IMR-90 (cell line): ENCODE measurements around the gene FAM168B. TPM values are rescaled to one million over a fixed set of nuclear protein-coding genes. Genes with fewer than 3 reads are reported as not detected.

Experiments
- ATAC-seq: fragments of 200-7000 bp; cut with Tn5 transposase; 2 replicates; pipeline ENCODE4 v1.9.1; 2020; ENCODE audit warnings: low read depth, mild to moderate bottlenecking, moderate library complexity
- BruUV-seq: library from RNA; stranded (reverse); fragments of 400-500 nt; replicated peaks from 2 replicates; lab custom pipeline; 2021; lab: Mats Ljungman, UMichigan
- CTCF ChIA-PET: fragments of 300-600 bp; formaldehyde crosslinking; extraction: SDS; loops from one replicate; lab custom pipeline; 2021; ENCODE audit warnings: antibody characterized with exemption; lab: Yijun Ruan, JAX
- POLR2A ChIA-PET: fragments of 300-600 bp; sonication (Branson Sonifier 250); formaldehyde crosslinking; loops from one replicate; lab custom pipeline; 2022; ENCODE audit warnings: antibody characterized with exemption; ENCODE audit not compliant: unreplicated experiment; lab: Charles Lee
- DNase-seq: peaks from one replicate; pipeline ENCODE4 v3.0.0; 2013
- H2AFZ ChIP-seq: replicated peaks from 2 replicates; pipeline ENCODE3; 2013; ENCODE audit warnings: low read length, mild to moderate bottlenecking; ENCODE audit not compliant: poor library complexity
- H2AK5ac ChIP-seq: 2 replicates; pipeline ENCODE4 v1.6.1; 2013; ENCODE audit warnings: low read depth, low read length, inconsistent platforms
- H2AK9ac ChIP-seq: replicated peaks from 2 replicates; pipeline ENCODE3; 2013; ENCODE audit warnings: mild to moderate bottlenecking, low read depth, low read length, moderate library complexity; ENCODE audit not compliant: poor library complexity
- H2BK120ac ChIP-seq: 2 replicates; pipeline ENCODE4 v1.6.1; 2013; ENCODE audit warnings: low read depth, low read length, inconsistent platforms
- H2BK15ac ChIP-seq: 3 replicates; pipeline ENCODE4 v1.6.1; 2013; ENCODE audit warnings: low read depth, low read length, inconsistent platforms
- H2BK20ac ChIP-seq: 2 replicates; pipeline ENCODE4 v1.6.1; 2013; ENCODE audit warnings: low read depth, mild to moderate bottlenecking, inconsistent platforms, low read length, moderate library complexity
- H2BK5ac ChIP-seq: 2 replicates; pipeline ENCODE4 v1.6.1; 2013; ENCODE audit warnings: mild to moderate bottlenecking, low read depth, low read length, inconsistent platforms; ENCODE audit not compliant: poor library complexity, severe bottlenecking
- H3K14ac ChIP-seq: replicated peaks from 2 replicates; pipeline ENCODE4 v1.6.1; 2013; ENCODE audit warnings: low read depth, low read length, inconsistent platforms
- H3K18ac ChIP-seq: 2 replicates; pipeline ENCODE4 v1.6.1; 2013; ENCODE audit warnings: low read depth, low read length, control low read depth
- H3K23ac ChIP-seq: 2 replicates; pipeline ENCODE4 v1.6.1; 2013; ENCODE audit warnings: low read depth, low read length, inconsistent platforms
- H3K27ac ChIP-seq: 2 replicates; pipeline ENCODE4 v1.5.1; 2013; ENCODE audit warnings: mild to moderate bottlenecking, control low read depth, low read length; ENCODE audit not compliant: insufficient read depth
- H3K27me3 ChIP-seq: 2 replicates; pipeline ENCODE4 v1.6.1; 2013; ENCODE audit warnings: low read length; ENCODE audit not compliant: control insufficient read depth, insufficient read depth
- H3K36me3 ChIP-seq: 2 replicates; pipeline ENCODE4 v1.6.1; 2013; ENCODE audit warnings: low read length, mixed read lengths; ENCODE audit not compliant: control insufficient read depth, insufficient read depth
- H3K4ac ChIP-seq: 2 replicates; pipeline ENCODE4 v1.6.1; 2013; ENCODE audit warnings: low read depth, low read length, inconsistent platforms
- H3K4me1 ChIP-seq: 2 replicates; pipeline ENCODE4 v1.6.1; 2013; ENCODE audit warnings: low read length, mixed read lengths; ENCODE audit not compliant: control insufficient read depth, insufficient read depth
- H3K4me2 ChIP-seq: 2 replicates; pipeline ENCODE4 v1.6.1; 2013; ENCODE audit warnings: low read depth, mild to moderate bottlenecking, control low read depth, low read length, moderate library complexity
- H3K4me3 ChIP-seq: 2 replicates; pipeline ENCODE4 v1.5.1; 2013; ENCODE audit warnings: low read depth, mild to moderate bottlenecking, control low read depth, low read length, moderate library complexity; ENCODE audit not compliant: insufficient read depth
- H3K56ac ChIP-seq: 2 replicates; pipeline ENCODE4 v1.6.1; 2013; ENCODE audit warnings: low read length, inconsistent platforms; ENCODE audit not compliant: insufficient read depth; ENCODE audit errors: extremely low read depth
- H3K79me1 ChIP-seq, 2 experiments: 2 replicates each; pipeline ENCODE4 v1.6.1; 2013; ENCODE audit warnings: low read length in 2 of 2, inconsistent platforms in 1 of 2, low read depth in 1 of 2
- H3K9ac ChIP-seq: 2 replicates; pipeline ENCODE4 v1.6.1; 2013; ENCODE audit warnings: low read depth, low read length, control low read depth
- H3K9me1 ChIP-seq: 2 replicates; pipeline ENCODE4 v1.6.1; 2013; ENCODE audit warnings: low read length, inconsistent platforms; ENCODE audit not compliant: insufficient read depth
- H3K9me3 ChIP-seq: 2 replicates; pipeline ENCODE4 v1.6.1; 2013; ENCODE audit warnings: low read length; ENCODE audit not compliant: control insufficient read depth, insufficient read depth
- H4K20me1 ChIP-seq: 2 replicates; pipeline ENCODE4 v1.6.1; 2013; ENCODE audit warnings: low read length, inconsistent platforms; ENCODE audit not compliant: insufficient read depth
- H4K5ac ChIP-seq: 2 replicates; pipeline ENCODE4 v1.6.1; 2013; ENCODE audit warnings: mild to moderate bottlenecking, low read depth, low read length, control low read depth
- H4K8ac ChIP-seq, 2 experiments: 2 replicates each; pipeline ENCODE4 v1.6.1; 2013; ENCODE audit warnings: low read depth in 2 of 2, low read length in 2 of 2, control low read depth in 1 of 2, inconsistent platforms in 1 of 2
- H4K91ac ChIP-seq: 2 replicates; pipeline ENCODE4 v1.6.1; 2013; ENCODE audit warnings: low read depth, low read length, inconsistent platforms; ENCODE audit not compliant: insufficient read depth
- BHLHE40 ChIP-seq: fragments of 150-350 bp; IDR thresholded peaks from 2 replicates; pipeline ENCODE4 v1.6.1; 2016; ENCODE audit warnings: mild to moderate bottlenecking, low read depth, low read length
- CEBPB ChIP-seq: IDR thresholded peaks from 2 replicates; pipeline ENCODE4 v1.6.1; 2012; ENCODE audit warnings: low read depth, low read length, improper control_type of control experiment
- CHD1 ChIP-seq: IDR thresholded peaks from 2 replicates; pipeline ENCODE4 v1.6.1; 2012; ENCODE audit warnings: low read depth, low read length, improper control_type of control experiment
- MAFK ChIP-seq: IDR thresholded peaks from 2 replicates; pipeline ENCODE4 v1.6.1; 2012; ENCODE audit warnings: low read depth, low read length, improper control_type of control experiment
- MAZ ChIP-seq: IDR thresholded peaks from 2 replicates; pipeline ENCODE4 v1.6.1; 2012; ENCODE audit warnings: low read depth, mild to moderate bottlenecking, low read length, improper control_type of control experiment, moderate library complexity, borderline replicate concordance
- MXI1 ChIP-seq: IDR thresholded peaks from 2 replicates; pipeline ENCODE4 v1.6.1; 2012; ENCODE audit warnings: low read depth, mild to moderate bottlenecking, low read length, moderate library complexity, borderline replicate concordance
- NFE2L2 ChIP-seq: fragments of 150-350 bp; IDR thresholded peaks from 2 replicates; pipeline ENCODE4 v1.6.1; 2016; ENCODE audit warnings: low read depth, mild to moderate bottlenecking, low read length
- POLR2A ChIP-seq: IDR thresholded peaks from 2 replicates; pipeline ENCODE4 v1.6.1; 2012; ENCODE audit warnings: mild to moderate bottlenecking, low read depth, low read length
- RAD21 ChIP-seq: IDR thresholded peaks from 2 replicates; pipeline ENCODE4 v1.6.1; 2012; ENCODE audit warnings: low read length, improper control_type of control experiment
- SMC3 ChIP-seq: fragments of 150-350 bp; IDR thresholded peaks from 2 replicates; pipeline ENCODE4 v1.6.1; 2016; ENCODE audit warnings: low read depth, mild to moderate bottlenecking, antibody characterized with exemption, low read length, moderate library complexity
- USF2 ChIP-seq: fragments of 150-350 bp; IDR thresholded peaks from 2 replicates; pipeline ENCODE4 v1.6.1; 2017; ENCODE audit warnings: mild to moderate bottlenecking, antibody characterized with exemption, low read length, low read depth
- WGBS, 2 experiments: methylation state at CpG; one replicate each; pipeline versions ENCODE4 v1.1.5 to v1.1.7; 2013; ENCODE audit warnings: missing lambda C conversion rate in 2 of 2; ENCODE audit not compliant: insufficient read length in 1 of 2; ENCODE audit errors: extremely low coverage in 2 of 2; 5-methylcytosine and 5-hydroxymethylcytosine counted together
- dilution Hi-C: fragments of 300-500 bp; cut with HindIII; formaldehyde crosslinking; loops from one replicate; pipeline ENCODE4 v1.14.3; 2018; ENCODE audit warnings: low sequenced_read_pairs; ENCODE audit not compliant: unreplicated experiment
- in situ Hi-C: fragments of 300-500 bp; cut with MboI; formaldehyde crosslinking; loops from 3 replicates; pipeline ENCODE4 v1.14.3; 2019; ENCODE audit warnings: low sequenced_read_pairs, inconsistent platforms, mixed read lengths
- intact Hi-C: fragments of 100-400 bp; cut with micrococcal nuclease; formaldehyde crosslinking; loops from 2 replicates; pipeline ENCODE4 v1.10.0; 2022
- polyA plus RNA-seq, 3 experiments: library from polyadenylated mRNA; depleted of rRNA; stranded (reverse); fragments of >200 nt; gene quantifications; 2 replicates each; pipeline ENCODE4 v1.2.3, GENCODE V29; 2012; ENCODE audit warnings: low replicate concordance in 1 of 3
- total RNA-seq: library from RNA; depleted of rRNA; stranded (reverse); fragments of >200 nt; gene quantifications from 2 replicates; pipeline ENCODE4 v1.2.3, GENCODE V29; 2012
- TF ChIP-seq, protein P1 (sequence below): fragments of 150-350 bp; IDR thresholded peaks from 2 replicates; pipeline ENCODE4 v1.6.1; 2016; ENCODE audit warnings: low read depth, mild to moderate bottlenecking, low read length, moderate library complexity, borderline replicate concordance
- TF ChIP-seq, protein P2 (sequence below): conservative IDR thresholded peaks from 2 replicates; pipeline ENCODE4 v1.5.1; 2012; ENCODE audit warnings: mild to moderate bottlenecking, low read depth, low read length, improper control_type of control experiment

The FAM168B gene
- total and polyA plus RNA-seq, 2 of the 4 experiments (the other 2 are of a cell fraction) = 76.4 to 106 TPM

- TF ChIP-seq, protein P1, sequence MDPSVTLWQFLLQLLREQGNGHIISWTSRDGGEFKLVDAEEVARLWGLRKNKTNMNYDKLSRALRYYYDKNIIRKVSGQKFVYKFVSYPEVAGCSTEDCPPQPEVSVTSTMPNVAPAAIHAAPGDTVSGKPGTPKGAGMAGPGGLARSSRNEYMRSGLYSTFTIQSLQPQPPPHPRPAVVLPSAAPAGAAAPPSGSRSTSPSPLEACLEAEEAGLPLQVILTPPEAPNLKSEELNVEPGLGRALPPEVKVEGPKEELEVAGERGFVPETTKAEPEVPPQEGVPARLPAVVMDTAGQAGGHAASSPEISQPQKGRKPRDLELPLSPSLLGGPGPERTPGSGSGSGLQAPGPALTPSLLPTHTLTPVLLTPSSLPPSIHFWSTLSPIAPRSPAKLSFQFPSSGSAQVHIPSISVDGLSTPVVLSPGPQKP = no peak
- TF ChIP-seq CEBPB (no peak), SMC3 (no peak), CHD1 (no peak), RAD21 (no peak), USF2 (no peak), MAFK (no peak), MXI1 (no peak), NFE2L2 (no peak), POLR2A (no peak), MAZ (no peak), BHLHE40 (no peak)
- TF ChIP-seq, protein P2, sequence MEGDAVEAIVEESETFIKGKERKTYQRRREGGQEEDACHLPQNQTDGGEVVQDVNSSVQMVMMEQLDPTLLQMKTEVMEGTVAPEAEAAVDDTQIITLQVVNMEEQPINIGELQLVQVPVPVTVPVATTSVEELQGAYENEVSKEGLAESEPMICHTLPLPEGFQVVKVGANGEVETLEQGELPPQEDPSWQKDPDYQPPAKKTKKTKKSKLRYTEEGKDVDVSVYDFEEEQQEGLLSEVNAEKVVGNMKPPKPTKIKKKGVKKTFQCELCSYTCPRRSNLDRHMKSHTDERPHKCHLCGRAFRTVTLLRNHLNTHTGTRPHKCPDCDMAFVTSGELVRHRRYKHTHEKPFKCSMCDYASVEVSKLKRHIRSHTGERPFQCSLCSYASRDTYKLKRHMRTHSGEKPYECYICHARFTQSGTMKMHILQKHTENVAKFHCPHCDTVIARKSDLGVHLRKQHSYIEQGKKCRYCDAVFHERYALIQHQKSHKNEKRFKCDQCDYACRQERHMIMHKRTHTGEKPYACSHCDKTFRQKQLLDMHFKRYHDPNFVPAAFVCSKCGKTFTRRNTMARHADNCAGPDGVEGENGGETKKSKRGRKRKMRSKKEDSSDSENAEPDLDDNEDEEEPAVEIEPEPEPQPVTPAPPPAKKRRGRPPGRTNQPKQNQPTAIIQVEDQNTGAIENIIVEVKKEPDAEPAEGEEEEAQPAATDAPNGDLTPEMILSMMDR = no peak
- Histone ChIP-seq H4K8ac (no peak overlapping the region), H3K27ac (no peak overlapping the region), H2AK9ac (no peak overlapping the region), H3K79me1 (no peaks in the 10 kb centered on the region), H3K9me3 (no peaks in the 10 kb centered on the region), H3K27me3 (peaks cover 11% of the 10 kb centered on the region; the same call in 1 of the 2 replicates), H3K4me3 (no peak overlapping the region), H3K23ac (no peak overlapping the region), H3K56ac (no peak overlapping the region), H2BK5ac (no peak overlapping the region), H3K4me2 (no peak overlapping the region), H2BK120ac (no peak overlapping the region), H3K4me1 (no peaks in the 10 kb centered on the region), H3K18ac (no peak overlapping the region), H3K14ac (no peak overlapping the region), H4K20me1 (peaks cover 5% of the 10 kb centered on the region; the same call in 1 of the 2 replicates), H3K9me1 (no peaks in the 10 kb centered on the region), H3K9ac (no peak overlapping the region), H4K5ac (no peak overlapping the region), H3K4ac (no peak overlapping the region), H3K36me3 (peaks cover 9% of the 10 kb centered on the region), H4K91ac (no peak overlapping the region), H2BK15ac (no peak overlapping the region), H2AK5ac (no peak overlapping the region), H2AFZ (no peak overlapping the region), H2BK20ac (no peak overlapping the region)
- WGBS, 2 experiments = 90% methylated on average over 2 of the region's 7 CpGs; no CpG with 5 or more reads in 1 of the 2 experiments
- dilution Hi-C loops (no loop called here), in situ Hi-C loops (no loop called here), intact Hi-C loops (no loop called here)
- no peak for DNase-seq
- ChIA-PET CTCF (no interaction called here), POLR2A (no interaction called here)
- no TSS peak for BruUV-seq
- ATAC-seq = no peak
Measured at GRCh38 chr2:131042148-131042775, 51.0 kb downstream of the FAM168B start.
